ENCODE results near the gene LRFN2. TPM values are rescaled to one million over a fixed set of nuclear protein-coding genes. Genes with fewer than 3 reads are reported as not detected.

Gene LRFN2
- total RNA-seq, 1 experiment from 2014 or later: not detected

GRCh38 chr6:40356242-40356910, 230.8 kb downstream of the LRFN2 start:
- Histone ChIP-seq H3K27me3 (no peaks in the 10 kb centered on the region), H3K27ac (peak overlapping the region; percentile 24), H3K9me3 (replicated peaks) (no peaks in the 10 kb centered on the region), H3K4me3 (no peak overlapping the region), H3K4me1 (peaks cover 37% of the 10 kb centered on the region), H3K36me3 (no peaks in the 10 kb centered on the region)
- peak; percentile 43 to 68 for DNase-seq

- Histone ChIP-seq H3K27ac (no peak overlapping the region), H3K4me3 (no peak overlapping the region), H3K4me1 (peaks cover 42% of the 10 kb centered on the region), H3K27me3 (no peaks in the 10 kb centered on the region), H3K9me3 (replicated peaks) (no peaks in the 10 kb centered on the region), H3K36me3 (no peaks in the 10 kb centered on the region)
- no peak for DNase-seq
These were observed 231.6 kb downstream of the LRFN2 start for GRCh38 chr6:40355532-40355931.

- Histone ChIP-seq H3K27ac (no peak overlapping the region), H3K9me3 (replicated peaks) (no peaks in the 10 kb centered on the region), H3K4me3 (no peak overlapping the region), H3K27me3 (no peaks in the 10 kb centered on the region), H3K4me1 (peaks cover 46% of the 10 kb centered on the region), H3K36me3 (no peaks in the 10 kb centered on the region)
- DNase-seq: no peak
These were observed 232.1 kb downstream of the LRFN2 start for GRCh38 chr6:40355066-40355465.

- DNase-seq: no peak
- no peaks in the 10 kb centered on the region for H3K27me3 ChIP-seq
- H3K4me3 ChIP-seq: no peak overlapping the region
- peaks cover 55% of the 10 kb centered on the region for H3K4me1 ChIP-seq
- no peaks in the 10 kb centered on the region for H3K36me3 ChIP-seq
- no peaks in the 10 kb centered on the region for H3K9me3 ChIP-seq (replicated peaks)
- H3K27ac ChIP-seq: no peak overlapping the region
These were observed 233.2 kb downstream of the LRFN2 start for GRCh38 chr6:40353967-40354452.

- Histone ChIP-seq H3K27ac (no peak overlapping the region), H3K4me3 (no peak overlapping the region), H3K27me3 (no peaks in the 10 kb centered on the region), H3K4me1 (peaks cover 62% of the 10 kb centered on the region), H3K9me3 (replicated peaks) (no peaks in the 10 kb centered on the region), H3K36me3 (no peaks in the 10 kb centered on the region)
- no peak for DNase-seq
These were observed 233.8 kb downstream of the LRFN2 start for GRCh38 chr6:40353197-40353966.

- DNase-seq: no peak
- no peak overlapping the region for H3K27ac ChIP-seq
These were observed 234.5 kb downstream of the LRFN2 start for GRCh38 chr6:40352527-40353170.

GRCh38 chr6:40352006-40352405, 235.2 kb downstream of the LRFN2 start:
- Histone ChIP-seq H3K27ac (no peak overlapping the region), H3K4me1 (peaks cover 75% of the 10 kb centered on the region), H3K9me3 (replicated peaks) (no peaks in the 10 kb centered on the region), H3K27me3 (no peaks in the 10 kb centered on the region), H3K36me3 (no peaks in the 10 kb centered on the region), H3K4me3 (no peak overlapping the region)
- DNase-seq: no peak

More at GRCh38 chr6:40352527-40353170, 234.5 kb downstream of the LRFN2 start:
- no peaks in the 10 kb centered on the region for H3K27me3 ChIP-seq
- peaks cover 69% of the 10 kb centered on the region for H3K4me1 ChIP-seq
- H3K36me3 ChIP-seq: no peaks in the 10 kb centered on the region
- H3K4me3 ChIP-seq: no peak overlapping the region
- no peaks in the 10 kb centered on the region for H3K9me3 ChIP-seq (replicated peaks)

- Histone ChIP-seq H3K27ac (no peak overlapping the region), H3K9me3 (replicated peaks) (no peaks in the 10 kb centered on the region), H3K27me3 (no peaks in the 10 kb centered on the region), H3K36me3 (no peaks in the 10 kb centered on the region), H3K4me3 (no peak overlapping the region), H3K4me1 (peaks cover 71% of the 10 kb centered on the region)
- no peak for DNase-seq
These were observed 236.4 kb downstream of the LRFN2 start for GRCh38 chr6:40350747-40351217.

- peaks cover 77% of the 10 kb centered on the region for H3K4me1 ChIP-seq
These were observed 237.0 kb downstream of the LRFN2 start for GRCh38 chr6:40349901-40350746.

GRCh38 chr6:40349123-40349900, 237.9 kb downstream of the LRFN2 start:
- Histone ChIP-seq H3K27me3 (no peaks in the 10 kb centered on the region), H3K4me1 (peaks cover 84% of the 10 kb centered on the region), H3K27ac (peak overlapping the region; percentile 86), H3K4me3 (no peak overlapping the region), H3K36me3 (no peaks in the 10 kb centered on the region), H3K9me3 (replicated peaks) (no peaks in the 10 kb centered on the region)
- peak; percentile 77 to 81 for DNase-seq

More at GRCh38 chr6:40349901-40350746, 237.0 kb downstream of the LRFN2 start:
- Histone ChIP-seq H3K9me3 (replicated peaks) (no peaks in the 10 kb centered on the region), H3K4me3 (no peak overlapping the region), H3K27me3 (no peaks in the 10 kb centered on the region), H3K36me3 (no peaks in the 10 kb centered on the region), H3K27ac (peak overlapping the region; percentile 86)
- DNase-seq: peak in 1 of 2 experiments; percentile 57

GRCh38 chr6:40348591-40348990, 238.6 kb downstream of the LRFN2 start:
- Histone ChIP-seq H3K36me3 (no peaks in the 10 kb centered on the region), H3K27me3 (no peaks in the 10 kb centered on the region), H3K4me3 (no peak overlapping the region), H3K4me1 (peaks cover 84% of the 10 kb centered on the region), H3K9me3 (replicated peaks) (no peaks in the 10 kb centered on the region), H3K27ac (peak overlapping the region; percentile 86)
- DNase-seq: peak in 1 of 2 experiments; percentile 35

GRCh38 chr6:40347571-40348011, 239.6 kb downstream of the LRFN2 start:
- no peak for DNase-seq

GRCh38 chr6:40346246-40346645, 240.9 kb downstream of the LRFN2 start:
- Histone ChIP-seq H3K36me3 (no peaks in the 10 kb centered on the region), H3K4me3 (no peak overlapping the region), H3K27ac (peak overlapping the region; percentile 97; the same call in 1 of the 2 replicates), H3K4me1 (peaks cover 87% of the 10 kb centered on the region), H3K27me3 (no peaks in the 10 kb centered on the region), H3K9me3 (replicated peaks) (no peaks in the 10 kb centered on the region)
- peak in 1 of 2 experiments; percentile 37 for DNase-seq

More at GRCh38 chr6:40347571-40348011, 239.6 kb downstream of the LRFN2 start:
- no peaks in the 10 kb centered on the region for H3K9me3 ChIP-seq (replicated peaks)
- no peaks in the 10 kb centered on the region for H3K27me3 ChIP-seq
- H3K4me1 ChIP-seq: peaks cover 84% of the 10 kb centered on the region
- H3K36me3 ChIP-seq: no peaks in the 10 kb centered on the region
- no peak overlapping the region for H3K4me3 ChIP-seq
- H3K27ac ChIP-seq: peak overlapping the region; percentile 86; the same call in 1 of the 2 replicates
